GM23338 (cell line): ENCODE measurements around the gene TPRG1. TPM values are rescaled to one million over a fixed set of nuclear protein-coding genes. Genes with fewer than 3 reads are reported as not detected.

ENCODE experiments used
- ATAC-seq: fragments of 200-7000 bp; cut with Tn5 transposase; 3 replicates; pipeline ENCODE4 v1.9.1; 2020
- DNase-seq: peaks from one replicate; pipeline ENCODE4 v3.0.0-alpha.2; 2015; ENCODE audit warnings: low spot score
- H2AFZ ChIP-seq: fragments of 200-600 bp; sonication (generic); 2 replicates; pipeline ENCODE4 v1.8.0; 2016; ENCODE audit warnings: antibody characterized with exemption, mild to moderate bottlenecking, moderate library complexity
- H3F3A ChIP-seq: fragments of 200-600 bp; sonication (generic); replicated peaks from 2 replicates; pipeline ENCODE4 v1.8.0; 2017; ENCODE audit warnings: antibody characterized with exemption, mixed run types, low read depth
- H3K27ac ChIP-seq: fragments of 200-600 bp; sonication (generic); 2 replicates; pipeline ENCODE4 v1.6.1; 2016; ENCODE audit warnings: low read depth
- H3K27me3 ChIP-seq: fragments of 200-600 bp; sonication (generic); 2 replicates; pipeline ENCODE4 v1.8.0; 2016; ENCODE audit warnings: mild to moderate bottlenecking, mixed run types, moderate library complexity; ENCODE audit not compliant: insufficient read depth
- H3K36me3 ChIP-seq: fragments of 200-600 bp; sonication (generic); 2 replicates; pipeline ENCODE4 v1.8.0; 2016; ENCODE audit warnings: mild to moderate bottlenecking; ENCODE audit not compliant: insufficient read depth
- H3K4me1 ChIP-seq: fragments of 200-600 bp; sonication (generic); 2 replicates; pipeline ENCODE4 v1.8.0; 2016; ENCODE audit warnings: mild to moderate bottlenecking, moderate library complexity; ENCODE audit not compliant: insufficient read depth
- H3K4me2 ChIP-seq: fragments of 200-600 bp; sonication (generic); 2 replicates; pipeline ENCODE4 v1.7.1; 2017; ENCODE audit warnings: mixed run types
- H3K4me3 ChIP-seq: fragments of 200-600 bp; sonication (generic); 2 replicates; pipeline ENCODE4 v1.6.1; 2016; ENCODE audit warnings: mixed run types
- H3K79me2 ChIP-seq: fragments of 200-600 bp; sonication (generic); replicated peaks from 2 replicates; pipeline ENCODE4 v1.8.0; 2017; ENCODE audit warnings: mild to moderate bottlenecking; ENCODE audit not compliant: insufficient read depth
- H3K9me2 ChIP-seq: fragments of 200-600 bp; sonication (generic); 2 replicates; pipeline ENCODE4 v1.8.0; 2017; ENCODE audit not compliant: insufficient read depth
- H4K20me1 ChIP-seq: fragments of 200-600 bp; sonication (generic); replicated peaks from 2 replicates; pipeline ENCODE4 v1.8.0; 2017; ENCODE audit warnings: mild to moderate bottlenecking; ENCODE audit not compliant: insufficient read depth
- H3K27ac Mint-ChIP-seq: 2 replicates; pipeline ENCODE4 v1.8.0; 2020; ENCODE audit warnings: inconsistent platforms, mild to moderate bottlenecking, moderate library complexity, mixed read lengths
- H3K27me3 Mint-ChIP-seq: 3 replicates; pipeline ENCODE4 v1.8.0; 2022; ENCODE audit warnings: low read depth, mild to moderate bottlenecking, moderate library complexity, mixed read lengths, inconsistent platforms; ENCODE audit not compliant: insufficient read depth, poor library complexity
- H3K36me3 Mint-ChIP-seq: 3 replicates; pipeline ENCODE4 v1.8.0; 2021; ENCODE audit warnings: low read depth, mild to moderate bottlenecking, inconsistent platforms, moderate library complexity, mixed read lengths
- H3K4me1 Mint-ChIP-seq: 3 replicates; pipeline ENCODE4 v1.8.0; 2020; ENCODE audit warnings: mild to moderate bottlenecking, inconsistent platforms, mixed read lengths
- H3K4me3 Mint-ChIP-seq: 3 replicates; pipeline ENCODE4 v1.8.0; 2021; ENCODE audit warnings: moderate library complexity, mild to moderate bottlenecking, inconsistent platforms, mixed read lengths
- H3K9me3 Mint-ChIP-seq: 3 replicates; pipeline ENCODE4 v1.8.0; 2020; ENCODE audit warnings: moderate library complexity, mild to moderate bottlenecking, inconsistent platforms, mixed read lengths
- CREB1 ChIP-seq: fragments of 250-450 bp; sonication (Bioruptor Pico); IDR thresholded peaks from 2 replicates; pipeline ENCODE4 v1.5.0; 2020; ENCODE audit warnings: low read depth, mild to moderate bottlenecking, moderate library complexity
- CTCF ChIP-seq, 2 experiments: fragments of 200-600 bp in 1 of 2; sonication (generic) in 1 of 2; conservative IDR thresholded peaks; 2 replicates each; pipeline versions ENCODE4 v1.5.1 to v1.6.1; 2016 to 2017; ENCODE audit warnings: antibody characterized with exemption in 2 of 2, low read depth in 2 of 2, mild to moderate bottlenecking in 2 of 2, moderate library complexity in 1 of 2
- EZH2 ChIP-seq: fragments of 200-600 bp; sonication (generic); IDR thresholded peaks from one replicate; pipeline ENCODE4 v1.8.0; 2017; ENCODE audit warnings: antibody characterized with exemption, mild to moderate bottlenecking, low read depth; ENCODE audit not compliant: unreplicated experiment
- EZH2phosphoT487 ChIP-seq: fragments of 200-600 bp; sonication (generic); IDR thresholded peaks from one replicate; pipeline ENCODE4 v1.8.1; 2018; ENCODE audit warnings: antibody characterized with exemption; ENCODE audit not compliant: unreplicated experiment
- JUNB ChIP-seq: IDR thresholded peaks from one replicate; pipeline ENCODE4 v1.6.1; 2016; ENCODE audit warnings: antibody characterized with exemption; ENCODE audit not compliant: unreplicated experiment
- STAT1 ChIP-seq: IDR thresholded peaks from one replicate; pipeline ENCODE4 v1.6.1; 2016; ENCODE audit warnings: antibody characterized with exemption; ENCODE audit not compliant: unreplicated experiment
- ZNF114 ChIP-seq: fragments of 250-450 bp; sonication (Bioruptor Pico); IDR thresholded peaks from 2 replicates; pipeline ENCODE4 v1.5.0; 2020; ENCODE audit warnings: mild to moderate bottlenecking, moderate library complexity
- ZNF331 ChIP-seq: fragments of 250-450 bp; sonication (Bioruptor Pico); IDR thresholded peaks from 2 replicates; pipeline ENCODE4 v1.5.0; 2020; ENCODE audit warnings: low read depth, mild to moderate bottlenecking, moderate library complexity
- polyA plus RNA-seq: library from polyadenylated mRNA; unstranded; fragments of >200 nt; fragmentation: Nextera tagmentation; extraction: Ambion mirVana; gene quantifications from 2 replicates; pipeline ENCODE4 v1.2.1, GENCODE V29; 2016
- total RNA-seq: library from RNA; depleted of rRNA; stranded (reverse); fragments of >200 nt; shearing (Covaris generic); gene quantifications from 2 replicates; pipeline ENCODE4 v1.2.3, GENCODE V29; 2014
- TF ChIP-seq, protein P1 (sequence below): fragments of 250-450 bp; sonication (Bioruptor Pico); IDR thresholded peaks from 2 replicates; pipeline ENCODE4 v1.5.0; 2020; ENCODE audit warnings: mild to moderate bottlenecking, moderate library complexity

The TPRG1 gene
- total and polyA plus RNA-seq, 2 experiments from 2014 or later: 0.74 to 1.7 TPM

- H3K36me3 Mint-ChIP-seq: no peaks in the 10 kb centered on the region
- no peak overlapping the region for H3K4me3 ChIP-seq
- peaks cover 2% of the 10 kb centered on the region for H3K27me3 Mint-ChIP-seq
- no peaks in the 10 kb centered on the region for H3K9me3 Mint-ChIP-seq
- no peak overlapping the region for H3K4me2 ChIP-seq
- H3K27ac ChIP-seq: no peak overlapping the region
- TF ChIP-seq ZNF331 (CRISPR knock-in tag): no peak
- no peak for TF ChIP-seq EZH2
- no peak for TF ChIP-seq CTCF (conservative IDR thresholded peaks at IDR 0.05; ENCODE audit: low read depth in 2 of 2)
- TF ChIP-seq ZNF114: no peak
- TF ChIP-seq CREB1: no peak
- no peak overlapping the region for H2AFZ ChIP-seq
- ATAC-seq (no peak), DNase-seq (no peak)
- H3K9me2 ChIP-seq: no peaks in the 10 kb centered on the region
- peaks cover 2% of the 10 kb centered on the region; the same call in 1 of the 3 replicates for H3K4me1 Mint-ChIP-seq
- H3K4me3 Mint-ChIP-seq: no peak overlapping the region
- no peaks in the 10 kb centered on the region for H3K79me2 ChIP-seq
- H3K4me1 ChIP-seq: no peaks in the 10 kb centered on the region
- H3F3A ChIP-seq: no peaks in the 10 kb centered on the region
- no peaks in the 10 kb centered on the region for H3K36me3 ChIP-seq
- H3K27me3 ChIP-seq: no peaks in the 10 kb centered on the region
- H3K27ac Mint-ChIP-seq: no peak overlapping the region
- no peaks in the 10 kb centered on the region for H4K20me1 ChIP-seq
These were observed 104.9 kb downstream of the TPRG1 start for GRCh38 chr3:189276444-189277219.

DNA sequence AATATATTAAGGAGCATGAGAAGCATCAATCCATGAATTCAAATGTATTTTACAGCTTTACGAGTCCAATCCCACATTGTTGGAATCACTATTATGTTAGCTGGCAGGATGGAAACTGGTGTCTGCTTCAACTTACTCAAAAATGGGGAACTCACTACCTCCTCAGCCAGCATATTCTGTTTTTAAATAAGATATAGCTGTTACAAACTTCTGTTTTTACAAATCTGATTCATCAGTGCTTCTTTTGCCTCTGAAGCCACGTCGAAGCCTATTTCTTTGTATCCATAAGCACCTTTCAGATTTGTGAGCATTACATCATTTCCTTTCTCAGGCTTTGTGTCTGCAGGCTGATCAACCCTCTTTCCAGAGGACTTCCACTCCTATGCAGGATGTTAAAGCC lies 105.9 kb downstream of the TPRG1 start:
- H3K27me3 Mint-ChIP-seq: peaks cover 2% of the 10 kb centered on the region
- ATAC-seq (no peak), DNase-seq (no peak)
- Histone ChIP-seq H3K4me2 (no peak overlapping the region), H3K9me2 (no peaks in the 10 kb centered on the region), H3F3A (no peaks in the 10 kb centered on the region), H3K79me2 (no peaks in the 10 kb centered on the region), H2AFZ (peak overlapping the region; percentile 72; the same call in 1 of the 2 replicates), H3K4me1 (no peaks in the 10 kb centered on the region), H3K27me3 (no peaks in the 10 kb centered on the region), H3K36me3 (no peaks in the 10 kb centered on the region), H3K4me3 (no peak overlapping the region), H3K27ac (no peak overlapping the region), H4K20me1 (no peaks in the 10 kb centered on the region)
- H3K27ac Mint-ChIP-seq: no peak overlapping the region
- no peaks in the 10 kb centered on the region for H3K9me3 Mint-ChIP-seq
- no peak overlapping the region for H3K4me3 Mint-ChIP-seq
- H3K36me3 Mint-ChIP-seq: no peaks in the 10 kb centered on the region
- H3K4me1 Mint-ChIP-seq: peaks cover 3% of the 10 kb centered on the region; the same call in 1 of the 3 replicates
- TF ChIP-seq STAT1 (no peak), CREB1 (no peak), EZH2phosphoT487 (no peak), EZH2 (no peak), CTCF (conservative IDR thresholded peaks at IDR 0.05; ENCODE audit: low read depth in 2 of 2) (no peak), JUNB (no peak)
- TF ChIP-seq, protein P1, sequence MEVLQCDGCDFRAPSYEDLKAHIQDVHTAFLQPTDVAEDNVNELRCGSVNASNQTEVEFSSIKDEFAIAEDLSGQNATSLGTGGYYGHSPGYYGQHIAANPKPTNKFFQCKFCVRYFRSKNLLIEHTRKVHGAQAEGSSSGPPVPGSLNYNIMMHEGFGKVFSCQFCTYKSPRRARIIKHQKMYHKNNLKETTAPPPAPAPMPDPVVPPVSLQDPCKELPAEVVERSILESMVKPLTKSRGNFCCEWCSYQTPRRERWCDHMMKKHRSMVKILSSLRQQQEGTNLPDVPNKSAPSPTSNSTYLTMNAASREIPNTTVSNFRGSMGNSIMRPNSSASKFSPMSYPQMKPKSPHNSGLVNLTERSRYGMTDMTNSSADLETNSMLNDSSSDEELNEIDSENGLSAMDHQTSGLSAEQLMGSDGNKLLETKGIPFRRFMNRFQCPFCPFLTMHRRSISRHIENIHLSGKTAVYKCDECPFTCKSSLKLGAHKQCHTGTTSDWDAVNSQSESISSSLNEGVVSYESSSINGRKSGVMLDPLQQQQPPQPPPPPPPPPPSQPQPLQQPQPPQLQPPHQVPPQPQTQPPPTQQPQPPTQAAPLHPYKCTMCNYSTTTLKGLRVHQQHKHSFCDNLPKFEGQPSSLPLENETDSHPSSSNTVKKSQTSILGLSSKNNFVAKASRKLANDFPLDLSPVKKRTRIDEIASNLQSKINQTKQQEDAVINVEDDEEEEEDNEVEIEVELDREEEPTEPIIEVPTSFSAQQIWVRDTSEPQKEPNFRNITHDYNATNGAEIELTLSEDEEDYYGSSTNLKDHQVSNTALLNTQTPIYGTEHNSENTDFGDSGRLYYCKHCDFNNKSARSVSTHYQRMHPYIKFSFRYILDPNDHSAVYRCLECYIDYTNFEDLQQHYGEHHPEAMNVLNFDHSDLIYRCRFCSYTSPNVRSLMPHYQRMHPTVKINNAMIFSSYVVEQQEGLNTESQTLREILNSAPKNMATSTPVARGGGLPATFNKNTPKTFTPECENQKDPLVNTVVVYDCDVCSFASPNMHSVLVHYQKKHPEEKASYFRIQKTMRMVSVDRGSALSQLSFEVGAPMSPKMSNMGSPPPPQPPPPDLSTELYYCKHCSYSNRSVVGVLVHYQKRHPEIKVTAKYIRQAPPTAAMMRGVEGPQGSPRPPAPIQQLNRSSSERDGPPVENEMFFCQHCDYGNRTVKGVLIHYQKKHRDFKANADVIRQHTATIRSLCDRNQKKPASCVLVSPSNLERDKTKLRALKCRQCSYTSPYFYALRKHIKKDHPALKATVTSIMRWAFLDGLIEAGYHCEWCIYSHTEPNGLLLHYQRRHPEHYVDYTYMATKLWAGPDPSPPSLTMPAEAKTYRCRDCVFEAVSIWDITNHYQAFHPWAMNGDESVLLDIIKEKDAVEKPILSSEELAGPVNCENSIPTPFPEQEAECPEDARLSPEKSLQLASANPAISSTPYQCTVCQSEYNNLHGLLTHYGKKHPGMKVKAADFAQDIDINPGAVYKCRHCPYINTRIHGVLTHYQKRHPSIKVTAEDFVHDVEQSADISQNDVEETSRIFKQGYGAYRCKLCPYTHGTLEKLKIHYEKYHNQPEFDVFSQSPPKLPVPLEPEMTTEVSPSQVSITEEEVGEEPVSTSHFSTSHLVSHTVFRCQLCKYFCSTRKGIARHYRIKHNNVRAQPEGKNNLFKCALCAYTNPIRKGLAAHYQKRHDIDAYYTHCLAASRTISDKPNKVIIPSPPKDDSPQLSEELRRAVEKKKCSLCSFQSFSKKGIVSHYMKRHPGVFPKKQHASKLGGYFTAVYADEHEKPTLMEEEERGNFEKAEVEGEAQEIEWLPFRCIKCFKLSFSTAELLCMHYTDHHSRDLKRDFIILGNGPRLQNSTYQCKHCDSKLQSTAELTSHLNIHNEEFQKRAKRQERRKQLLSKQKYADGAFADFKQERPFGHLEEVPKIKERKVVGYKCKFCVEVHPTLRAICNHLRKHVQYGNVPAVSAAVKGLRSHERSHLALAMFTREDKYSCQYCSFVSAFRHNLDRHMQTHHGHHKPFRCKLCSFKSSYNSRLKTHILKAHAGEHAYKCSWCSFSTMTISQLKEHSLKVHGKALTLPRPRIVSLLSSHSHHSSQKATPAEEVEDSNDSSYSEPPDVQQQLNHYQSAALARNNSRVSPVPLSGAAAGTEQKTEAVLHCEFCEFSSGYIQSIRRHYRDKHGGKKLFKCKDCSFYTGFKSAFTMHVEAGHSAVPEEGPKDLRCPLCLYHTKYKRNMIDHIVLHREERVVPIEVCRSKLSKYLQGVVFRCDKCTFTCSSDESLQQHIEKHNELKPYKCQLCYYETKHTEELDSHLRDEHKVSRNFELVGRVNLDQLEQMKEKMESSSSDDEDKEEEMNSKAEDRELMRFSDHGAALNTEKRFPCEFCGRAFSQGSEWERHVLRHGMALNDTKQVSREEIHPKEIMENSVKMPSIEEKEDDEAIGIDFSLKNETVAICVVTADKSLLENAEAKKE: no peak
